Spinal cord (tissue), 10 donors: Measurements from ENCODE around the gene GAPT. TPM values are rescaled to one million over a fixed set of nuclear protein-coding genes. Genes with fewer than 3 reads are reported as not detected.

Experiments
- DNase-seq, 6 donors: peaks; one replicate each; pipeline versions ENCODE4 v3.0.0 to v3.0.0-alpha.2; 2013 to 2015; ENCODE audit warnings: low spot score in 6 of 6, low read depth in 4 of 6
- H3K27ac ChIP-seq: one replicate; pipeline ENCODE4 v1.5.1; 2013; ENCODE audit warnings: low read depth, low read length, control low read depth
- H3K27me3 ChIP-seq: one replicate; pipeline ENCODE4 v1.6.1; 2013; ENCODE audit warnings: low read length; ENCODE audit not compliant: control insufficient read depth, insufficient read depth
- H3K36me3 ChIP-seq: one replicate; pipeline ENCODE4 v1.6.1; 2013; ENCODE audit warnings: low read length; ENCODE audit not compliant: control insufficient read depth, insufficient read depth
- H3K4me1 ChIP-seq: one replicate; pipeline ENCODE4 v1.6.1; 2013; ENCODE audit warnings: low read length; ENCODE audit not compliant: control insufficient read depth, insufficient read depth
- H3K4me3 ChIP-seq: one replicate; pipeline ENCODE4 v1.5.1; 2013; ENCODE audit warnings: low read depth, low read length, control low read depth
- H3K9me3 ChIP-seq: one replicate; pipeline ENCODE4 v1.6.1; 2013; ENCODE audit warnings: low read length; ENCODE audit not compliant: control insufficient read depth, insufficient read depth
- WGBS: methylation state at CpG from one replicate; pipeline ENCODE4 v1.1.5; 2013; ENCODE audit warnings: missing lambda C conversion rate; ENCODE audit not compliant: insufficient coverage; 5-methylcytosine and 5-hydroxymethylcytosine counted together
- long read RNA-seq, 4 donors: transcript quantifications; one replicate each; lab custom pipeline, GENCODE V29; 2026
- polyA plus RNA-seq, 2 donors: library from polyadenylated mRNA; unstranded; fragments of 120-200 nt; gene quantifications; one replicate each; pipeline ENCODE4 v1.2.1, GENCODE V29; 2013; ENCODE audit not compliant: insufficient read length in 2 of 2
- total RNA-seq, 2 donors: library from RNA; depleted of rRNA in 1 of 2; stranded (reverse); fragments of 120-200 nt in 1 of 2; fragments of >200 nt in 1 of 2; gene quantifications; one replicate each; pipeline versions ENCODE4 v1.2.3 to v1.2.4, GENCODE V29; 2013 to 2014
- donor health status: healthy.

GAPT gene
- total RNA-seq (1 to 10 TPM; 1.3 to 3.7 TPM), polyA plus RNA-seq (under 1 TPM; 0.38 to 0.40 TPM)
- long read RNA-seq, donor 1, result 0 reads
- long read RNA-seq, donor 2, result 0 reads
- long read RNA-seq, donor 3, result 0 reads
- long read RNA-seq, donor 4, result 0 reads

GRCh38 chr5:58491216-58491892 lies at the start of gene GAPT:
TSS of gene GAPT (plus strand) at chr5:58491435. CDS start at chr5:58494537, 3,102 bp downstream.
- no peaks in the 10 kb centered on the region for H3K27me3 ChIP-seq
- no peaks in the 10 kb centered on the region for H3K9me3 ChIP-seq
- no peak for DNase-seq
- no peaks in the 10 kb centered on the region for H3K36me3 ChIP-seq
- H3K27ac ChIP-seq, result no peak within 1 kb of the TSS
- no peak within 1 kb of the TSS for H3K4me3 ChIP-seq
- WGBS, result no CpG with 5 or more reads among the region's 6 CpGs
- H3K4me1 ChIP-seq, result no peaks in the 10 kb centered on the region

- Histone ChIP-seq H3K4me3 (no peak overlapping the region), H3K27me3 (no peaks in the 10 kb centered on the region), H3K9me3 (no peaks in the 10 kb centered on the region), H3K4me1 (no peaks in the 10 kb centered on the region), H3K36me3 (no peaks in the 10 kb centered on the region), H3K27ac (no peak overlapping the region)
- no peak for DNase-seq
These were observed 46.4 kb upstream of the GAPT start for GRCh38 chr5:58444805-58445204.

- Histone ChIP-seq H3K27ac (no peak overlapping the region), H3K4me1 (no peaks in the 10 kb centered on the region), H3K9me3 (no peaks in the 10 kb centered on the region), H3K27me3 (no peaks in the 10 kb centered on the region), H3K36me3 (no peaks in the 10 kb centered on the region), H3K4me3 (no peak overlapping the region)
- WGBS, result 91% methylated on average over 10 of the region's 10 CpGs
- no peak for DNase-seq
These were observed 45.2 kb upstream of the GAPT start for GRCh38 chr5:58446024-58446423.

GRCh38 chr5:58447226-58447625 lies 44.0 kb upstream of the GAPT start:
- H3K9me3 ChIP-seq, result no peaks in the 10 kb centered on the region
- H3K27ac ChIP-seq, result no peak overlapping the region
- no peaks in the 10 kb centered on the region for H3K4me1 ChIP-seq
- H3K27me3 ChIP-seq, result no peaks in the 10 kb centered on the region
- H3K36me3 ChIP-seq, result no peaks in the 10 kb centered on the region
- DNase-seq, result no peak
- 94% methylated on average over 2 of the region's 2 CpGs for WGBS
- H3K4me3 ChIP-seq, result no peak overlapping the region

GRCh38 chr5:58450018-58450417 lies 41.2 kb upstream of the GAPT start:
- no peak overlapping the region for H3K27ac ChIP-seq
- H3K9me3 ChIP-seq, result no peaks in the 10 kb centered on the region
- no peaks in the 10 kb centered on the region for H3K4me1 ChIP-seq
- no CpG with 5 or more reads among the region's 3 CpGs for WGBS
- no peak for DNase-seq
- no peaks in the 10 kb centered on the region for H3K27me3 ChIP-seq
- H3K36me3 ChIP-seq, result no peaks in the 10 kb centered on the region
- H3K4me3 ChIP-seq, result no peak overlapping the region

GRCh38 chr5:58450811-58451629 lies 40.2 kb upstream of the GAPT start:
- DNase-seq, result no peak
- WGBS, result 92% methylated on average over 2 of the region's 10 CpGs
- no peaks in the 10 kb centered on the region for H3K4me1 ChIP-seq
- H3K27me3 ChIP-seq, result no peaks in the 10 kb centered on the region
- no peaks in the 10 kb centered on the region for H3K36me3 ChIP-seq
- no peaks in the 10 kb centered on the region for H3K9me3 ChIP-seq
- no peak overlapping the region for H3K27ac ChIP-seq
- no peak overlapping the region for H3K4me3 ChIP-seq

GRCh38 chr5:58451732-58452565 lies 39.3 kb upstream of the GAPT start:
- Histone ChIP-seq H3K4me1 (no peaks in the 10 kb centered on the region), H3K27ac (no peak overlapping the region), H3K27me3 (no peaks in the 10 kb centered on the region), H3K4me3 (no peak overlapping the region), H3K36me3 (no peaks in the 10 kb centered on the region), H3K9me3 (no peaks in the 10 kb centered on the region)
- 92% methylated on average over 8 of the region's 8 CpGs for WGBS
- no peak for DNase-seq

- H3K27me3 ChIP-seq, result no peaks in the 10 kb centered on the region
- H3K4me3 ChIP-seq, result no peak overlapping the region
- H3K36me3 ChIP-seq, result no peaks in the 10 kb centered on the region
- H3K27ac ChIP-seq, result no peak overlapping the region
- 94% methylated on average over 2 of the region's 3 CpGs for WGBS
- no peaks in the 10 kb centered on the region for H3K9me3 ChIP-seq
- no peak for DNase-seq
- H3K4me1 ChIP-seq, result no peaks in the 10 kb centered on the region
These were observed 38.5 kb upstream of the GAPT start for GRCh38 chr5:58452566-58453258.

- no peak overlapping the region for H3K27ac ChIP-seq
- no peaks in the 10 kb centered on the region for H3K9me3 ChIP-seq
- H3K4me3 ChIP-seq, result no peak overlapping the region
- H3K4me1 ChIP-seq, result no peaks in the 10 kb centered on the region
- no peaks in the 10 kb centered on the region for H3K27me3 ChIP-seq
- no peaks in the 10 kb centered on the region for H3K36me3 ChIP-seq
- DNase-seq, result no peak
These were observed 37.9 kb upstream of the GAPT start for GRCh38 chr5:58453306-58453705.
